SIG-M5 treated with dmso at 0.1 percent for 504 hours (cell line): Measurements from ENCODE around the gene ERICH2.
"Not testable (repeated sequence)": the region's sequence is repeated elsewhere in the genome, so short reads cannot be mapped to it uniquely, and the experiment has no call there.

ENCODE experiments used
- DNase-seq: peaks from one replicate; lab custom pipeline; 2025; ENCODE audit not compliant: unreplicated experiment; lab: John Stamatoyannopoulos, UW

ERICH2 gene, protein sequence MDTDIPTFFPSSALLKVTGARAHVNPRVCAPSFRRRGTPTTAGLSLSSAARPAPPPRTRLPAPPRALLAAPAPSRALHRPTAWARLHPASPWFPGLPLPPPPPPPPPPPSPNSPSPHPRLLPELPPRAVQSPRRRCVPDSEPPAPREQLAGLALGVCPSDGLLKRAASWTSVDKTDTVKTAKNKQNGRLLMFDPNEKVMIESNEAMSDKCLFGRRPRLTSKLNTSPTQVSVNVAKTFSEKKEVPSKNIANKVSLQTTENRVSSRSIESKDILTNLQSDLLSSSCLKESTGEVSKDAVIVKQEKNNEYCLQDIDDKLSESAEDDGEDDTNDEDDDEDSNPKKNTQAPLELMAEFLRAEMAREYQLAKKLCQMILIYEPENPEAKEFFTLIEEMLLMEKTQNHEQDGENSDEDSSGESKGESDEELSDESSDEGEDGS

DNA sequence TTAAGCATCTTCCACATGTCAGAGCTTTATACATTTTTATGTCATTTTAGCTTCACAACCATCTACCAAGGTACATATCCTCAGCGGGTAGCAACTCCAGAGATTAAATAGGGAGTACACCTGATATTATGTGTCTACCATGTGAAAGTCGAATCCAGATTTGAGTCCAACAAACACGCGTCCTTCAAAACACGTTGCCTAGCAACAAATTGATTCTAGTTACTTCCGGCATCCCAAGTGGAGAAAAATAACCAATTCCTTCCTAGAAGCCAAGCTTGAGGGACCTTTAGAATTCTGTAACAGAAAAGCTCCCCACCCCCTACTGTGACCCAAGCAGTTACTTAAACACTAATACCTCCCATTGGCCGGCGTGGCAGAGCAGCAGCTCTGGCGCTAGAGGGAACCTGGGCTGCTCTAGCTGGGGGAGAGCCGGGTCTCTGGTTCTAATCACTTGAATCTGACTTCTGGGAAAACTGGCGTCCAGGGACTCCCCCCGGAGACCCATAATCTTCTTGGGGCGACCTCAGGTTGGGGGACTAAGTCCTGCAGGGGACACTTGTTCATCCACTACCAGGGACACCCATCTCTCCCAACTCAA is at the start of gene ERICH2:
ERICH2 (plus strand) TSS at position 371 of the 598 bp plus-strand sequence. CDS start 304 bp downstream, outside the sequence.
- peak; percentile 73 for DNase-seq

DNA sequence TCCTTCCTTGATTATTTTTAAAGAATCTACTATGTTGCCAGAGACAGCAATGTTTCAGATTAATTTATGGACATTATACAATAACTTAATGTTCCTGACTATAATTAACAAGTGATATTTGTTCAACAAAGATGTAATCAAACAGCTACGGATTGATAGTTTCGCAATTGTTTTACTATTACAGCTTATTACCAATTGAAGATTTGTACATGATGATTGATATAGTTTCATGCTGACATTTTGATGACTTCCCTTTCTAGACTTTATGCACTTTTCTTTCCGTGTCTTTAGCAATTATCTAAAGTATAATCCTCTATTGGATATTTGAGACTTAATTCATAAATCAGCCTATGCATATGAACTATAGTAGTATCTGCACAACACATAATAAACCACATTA is 48.5 kb upstream of the ERICH2 start:
- DNase-seq = no peak

DNA sequence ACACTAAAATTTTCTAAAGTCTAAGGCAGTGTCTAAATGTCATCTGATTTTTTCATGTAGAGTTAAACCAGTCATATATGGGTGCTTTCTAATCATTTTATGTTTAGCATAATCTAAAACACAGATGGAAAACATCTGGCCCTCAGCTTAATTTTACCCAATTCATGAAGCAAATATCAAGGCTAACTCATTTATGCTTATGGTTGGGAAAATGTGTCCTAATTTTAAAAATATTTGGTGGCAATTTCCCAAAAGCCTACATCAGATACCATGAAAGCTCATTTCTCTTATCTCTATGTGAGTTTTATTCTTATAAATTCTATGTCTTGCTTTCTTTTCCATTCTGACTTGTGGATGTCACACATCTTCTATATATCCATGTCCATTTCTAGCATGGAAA is 47.9 kb upstream of the ERICH2 start:
- DNase-seq = no peak

DNA sequence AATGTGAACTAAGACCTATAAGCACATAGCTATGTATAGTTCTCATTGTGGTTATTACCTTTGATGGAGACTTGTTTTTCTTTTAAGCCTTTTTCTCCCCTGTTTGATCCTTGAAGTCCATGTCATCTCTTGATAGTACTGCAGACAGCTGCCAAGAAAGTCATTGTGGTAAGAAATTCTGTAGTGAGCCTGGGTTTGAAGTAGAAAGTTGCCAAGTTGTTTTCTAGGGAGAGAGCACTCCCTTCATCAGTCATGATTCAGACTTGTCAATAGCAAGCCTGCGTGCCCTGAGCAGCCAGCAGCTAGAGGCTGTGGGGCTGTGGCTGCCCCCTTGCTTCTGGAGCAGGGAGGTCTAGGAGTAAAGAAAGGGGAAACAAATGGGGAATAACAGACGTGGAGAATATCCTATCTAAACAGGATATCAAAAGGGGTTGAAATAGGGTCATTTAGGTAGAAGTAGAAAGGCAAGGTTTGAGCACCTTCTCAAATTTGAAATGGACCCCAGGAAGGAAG is 46.7 kb upstream of the ERICH2 start:
- DNase-seq = no peak

DNA sequence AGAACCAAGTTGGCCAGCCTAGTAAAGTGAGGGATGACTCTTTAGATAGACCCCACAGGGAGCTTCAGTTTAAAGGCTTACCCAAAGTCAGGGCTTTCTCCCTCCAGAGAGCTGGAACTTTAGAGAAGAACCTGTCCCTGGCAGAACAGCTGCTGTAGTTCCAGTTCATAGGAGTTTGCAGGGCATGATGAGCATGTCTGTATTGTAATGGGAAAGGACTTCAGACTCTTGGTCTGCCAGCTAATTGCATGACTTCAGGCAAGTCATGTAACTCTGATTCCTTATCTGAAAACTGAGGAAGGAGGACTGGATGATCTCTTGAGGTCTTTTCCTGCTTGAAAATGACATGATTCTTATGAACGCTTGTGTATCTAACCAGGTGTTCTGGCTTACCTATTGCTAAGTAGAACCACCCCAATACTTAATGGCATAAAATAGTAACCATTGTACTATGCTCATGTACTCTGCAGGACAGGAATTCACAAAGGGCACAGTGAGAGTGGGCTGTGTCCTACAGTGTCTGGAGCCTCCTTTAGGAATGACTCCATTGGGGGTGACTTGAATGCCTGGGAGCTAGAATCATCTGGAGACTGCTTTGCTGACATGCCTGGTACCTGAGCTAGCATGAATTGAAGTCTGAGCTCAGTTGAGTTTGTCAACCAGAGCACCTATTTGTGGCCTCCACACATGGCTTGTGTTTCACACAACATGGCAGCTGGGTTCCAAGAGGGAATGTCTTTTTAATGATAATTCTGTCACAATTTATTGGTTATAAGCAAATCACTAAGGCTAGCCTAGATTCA is 36.2 kb upstream of the ERICH2 start:
- no peak for DNase-seq

DNA sequence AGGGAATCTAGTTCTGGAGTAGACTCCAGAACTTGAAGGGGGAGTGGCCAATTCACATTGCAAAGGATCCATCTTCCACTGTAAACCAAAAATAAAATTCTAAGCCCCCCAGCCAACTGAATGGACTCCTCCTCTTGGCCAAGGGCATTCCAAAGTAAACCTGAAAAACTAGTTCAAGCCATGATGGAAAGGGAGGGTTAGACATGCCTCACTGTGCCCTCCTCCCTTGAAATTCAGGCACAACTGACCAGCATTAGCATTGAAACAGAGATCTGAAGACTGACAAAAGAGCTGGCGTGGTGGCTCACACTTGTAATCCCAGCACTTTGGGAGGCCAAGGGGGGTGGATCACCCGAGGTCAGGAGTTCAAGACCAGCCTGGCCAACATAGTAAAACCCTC is 35.6 kb upstream of the ERICH2 start:
- not testable (repeated sequence) for DNase-seq

DNA sequence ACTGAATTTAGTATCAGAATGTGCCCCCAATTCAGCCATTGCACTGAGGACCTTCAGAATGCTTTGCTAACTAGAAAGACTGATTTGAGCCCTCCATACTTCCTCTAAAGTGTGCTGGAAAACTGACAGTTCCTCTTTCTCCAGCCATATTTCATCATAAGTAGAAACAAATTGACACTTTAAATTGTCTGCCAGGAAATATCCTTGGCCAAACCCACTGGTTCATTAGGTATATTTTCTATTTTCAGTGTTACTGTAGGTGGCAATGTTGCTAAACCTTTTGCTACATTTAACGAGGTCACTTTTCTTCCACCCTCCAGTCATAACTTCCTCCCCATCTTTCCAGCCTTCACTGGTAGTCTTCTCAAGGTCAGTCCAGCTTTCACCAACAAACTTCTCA is 33.5 kb upstream of the ERICH2 start:
- peak; percentile 31 for DNase-seq

DNA sequence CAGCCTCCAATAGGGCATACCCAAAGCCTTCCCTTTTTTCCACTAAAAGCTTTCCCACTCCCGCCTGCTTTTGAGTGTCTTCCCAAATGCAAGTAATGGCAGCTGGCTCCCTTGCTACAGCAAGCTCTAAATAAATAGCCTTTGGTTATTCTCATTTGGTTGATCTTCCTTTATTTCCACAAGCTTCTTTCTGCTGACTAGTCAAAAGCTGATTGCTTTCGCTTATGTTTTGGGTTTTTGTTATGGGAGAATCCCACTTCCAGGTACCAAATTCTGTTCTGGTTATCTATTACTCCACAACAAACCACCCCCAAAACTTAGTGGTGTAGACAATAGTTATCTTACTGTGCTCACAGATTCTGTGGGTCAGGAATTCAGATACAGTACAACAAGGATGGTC is 32.8 kb upstream of the ERICH2 start:
- no peak for DNase-seq

DNA sequence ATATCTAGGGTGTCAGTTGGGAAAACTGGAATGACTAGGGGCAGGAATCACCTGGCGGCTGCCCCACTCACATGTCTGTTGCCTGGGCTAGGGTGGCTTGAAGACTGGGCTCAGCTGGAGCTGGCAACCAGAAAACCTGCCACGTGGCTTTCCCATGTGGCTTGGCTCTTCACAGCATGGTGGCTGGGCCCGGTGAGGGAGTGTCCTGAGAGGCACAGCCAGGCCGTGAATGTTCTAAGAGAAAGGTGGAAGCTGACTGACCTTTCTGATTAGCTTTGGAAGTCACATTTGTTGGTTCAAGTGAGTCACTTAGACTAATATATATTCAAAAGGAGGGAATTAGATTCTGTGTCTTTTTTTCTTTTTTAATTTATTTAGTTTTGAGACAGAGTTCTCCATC is 32.4 kb upstream of the ERICH2 start:
- no peak for DNase-seq

DNA sequence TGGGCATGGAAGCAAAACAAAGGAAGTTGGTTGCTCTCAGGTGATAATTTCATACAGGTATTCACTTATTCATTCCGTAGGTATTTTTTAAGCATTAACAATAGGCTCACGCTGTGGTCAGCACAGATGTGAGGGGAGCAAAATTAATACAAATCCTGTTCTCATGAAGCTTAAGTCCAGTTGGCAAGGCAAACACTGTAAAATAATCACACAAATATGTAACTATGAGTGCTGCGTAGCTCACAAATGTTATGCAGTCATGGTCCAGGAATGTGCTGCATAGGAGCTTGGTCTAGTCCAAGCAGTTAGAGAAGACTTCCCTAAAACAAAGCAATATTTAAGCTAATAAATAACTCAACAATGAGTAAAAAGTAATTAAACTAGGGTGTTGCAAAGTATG is 31.1 kb upstream of the ERICH2 start:
- peak; percentile 13 for DNase-seq

DNA sequence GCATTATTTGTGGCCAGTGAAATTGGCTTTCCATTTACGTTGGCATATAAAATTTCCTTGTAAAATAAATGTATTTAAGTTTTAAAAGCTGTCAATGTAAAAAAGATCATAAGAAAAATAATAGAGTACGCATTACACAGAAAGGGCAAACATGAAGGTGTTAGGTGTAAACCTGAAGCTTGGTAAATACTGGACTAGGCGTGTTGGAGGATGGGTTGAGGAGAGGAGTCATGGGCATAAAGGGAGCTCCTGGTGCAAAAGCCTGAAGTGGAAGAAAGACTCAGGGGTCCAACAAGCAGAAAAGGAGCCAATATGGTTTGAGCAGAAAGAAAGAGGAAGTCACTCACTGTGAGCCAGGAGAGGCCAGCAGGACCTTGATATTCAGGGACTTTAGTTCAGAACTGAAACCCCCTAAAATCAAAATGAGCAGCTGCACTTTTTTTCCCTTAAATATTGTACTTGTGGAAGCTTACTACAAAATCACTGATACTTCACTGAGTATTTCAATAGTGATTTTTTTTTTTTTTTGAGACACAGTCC is 30.6 kb upstream of the ERICH2 start:
- DNase-seq = no peak

DNA sequence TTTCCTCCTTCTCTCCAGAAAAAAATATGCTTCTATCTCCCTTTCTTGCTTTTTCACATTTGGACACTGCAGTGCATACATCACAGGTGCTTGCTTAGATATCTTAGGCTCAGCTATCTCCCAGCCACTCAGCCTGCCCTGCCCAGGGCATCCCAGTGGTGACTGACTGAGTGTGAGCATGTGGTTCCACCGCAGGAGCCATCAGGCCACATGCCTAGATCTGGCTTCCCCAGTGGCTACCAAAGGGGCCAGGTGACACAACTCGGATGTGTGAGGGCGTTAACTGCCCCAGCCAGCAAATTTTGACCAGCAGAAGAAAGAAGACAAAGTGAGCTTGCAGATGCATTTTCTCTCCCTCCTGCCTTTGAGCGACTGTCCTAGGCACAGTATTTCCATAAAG is 29.5 kb upstream of the ERICH2 start:
- DNase-seq = no peak

DNA sequence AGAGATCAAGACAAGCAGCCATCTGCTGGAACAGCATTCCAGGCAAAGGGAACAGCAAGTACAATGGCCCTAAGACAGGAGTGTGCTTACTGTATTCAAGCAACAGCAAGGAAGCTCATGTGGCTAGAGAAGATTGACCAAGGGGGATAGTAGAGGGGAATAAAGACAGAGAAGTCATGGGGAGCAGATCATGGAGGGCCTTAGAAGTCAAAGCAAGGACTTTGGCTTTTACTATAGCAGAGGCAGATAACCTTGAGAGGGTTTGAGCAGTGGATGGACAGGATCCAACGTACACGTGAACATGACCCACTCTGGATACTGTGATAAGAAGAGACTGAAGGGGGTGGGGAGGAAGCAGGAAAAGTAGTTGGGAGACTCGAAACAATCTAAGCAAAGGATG is 28.2 kb upstream of the ERICH2 start:
- DNase-seq = no peak

DNA sequence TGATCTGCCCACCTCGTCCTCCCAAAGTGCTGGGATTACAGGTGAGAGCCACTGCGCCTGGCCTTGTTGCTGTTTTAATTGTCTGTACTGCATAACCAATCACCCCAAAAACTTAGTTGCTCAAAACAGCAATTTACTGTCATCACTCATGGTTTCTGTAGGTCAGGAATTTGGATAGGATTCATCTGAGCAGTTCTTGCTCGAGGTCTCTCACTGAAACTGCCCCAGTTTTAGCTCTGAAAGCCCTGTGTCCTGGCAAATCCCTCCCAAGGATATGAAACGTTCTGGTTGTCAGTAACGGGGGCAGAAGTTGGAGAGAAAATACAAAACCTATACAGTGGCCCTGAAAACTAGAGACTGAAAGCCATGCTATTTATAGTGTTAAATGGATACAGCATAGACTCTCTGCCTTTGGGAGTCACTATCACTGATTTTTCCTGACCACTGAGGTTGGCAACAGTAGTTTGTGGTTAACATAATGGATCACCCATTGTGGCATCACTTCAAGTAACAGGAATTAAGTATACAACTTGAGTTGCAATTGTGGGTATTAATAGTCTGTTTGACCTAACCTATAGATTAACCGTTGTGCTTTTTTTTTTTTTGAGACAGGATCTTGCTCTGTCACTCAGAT is 27.2 kb upstream of the ERICH2 start:
- DNase-seq = no peak

DNA sequence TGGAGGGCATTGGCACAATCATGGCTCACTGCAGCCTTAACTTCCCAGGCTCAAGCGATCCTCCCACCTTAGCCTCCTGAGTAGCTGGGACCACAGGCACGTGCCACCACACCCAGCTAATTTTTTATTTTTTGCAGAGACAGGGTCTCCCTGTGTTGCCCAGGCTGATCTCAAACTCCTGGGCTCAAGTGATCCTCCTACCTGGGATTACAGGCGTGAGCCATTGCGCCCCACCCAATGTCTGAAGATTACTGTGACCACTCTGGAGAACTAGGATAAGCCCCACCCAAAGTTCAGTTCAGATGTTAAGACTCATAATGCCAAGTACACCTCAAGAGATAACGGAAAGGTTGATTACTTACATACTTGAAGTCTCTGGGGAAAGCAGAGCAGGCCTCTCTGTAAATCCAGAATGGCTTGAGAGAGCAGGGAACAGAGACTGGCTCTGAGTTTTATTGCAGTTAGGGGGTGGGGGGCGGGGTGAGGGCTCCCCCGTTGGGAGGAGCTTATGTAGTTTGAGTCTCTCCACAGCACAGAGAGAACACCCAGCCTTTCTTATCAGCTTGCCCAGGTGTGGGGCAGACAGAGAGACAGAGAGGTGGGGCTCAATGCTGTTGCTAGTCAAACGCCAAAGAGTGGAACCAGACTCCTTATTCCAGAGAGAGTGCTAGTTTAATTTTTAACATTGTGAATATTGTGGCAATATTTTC is 26.5 kb upstream of the ERICH2 start:
- no peak for DNase-seq

DNA sequence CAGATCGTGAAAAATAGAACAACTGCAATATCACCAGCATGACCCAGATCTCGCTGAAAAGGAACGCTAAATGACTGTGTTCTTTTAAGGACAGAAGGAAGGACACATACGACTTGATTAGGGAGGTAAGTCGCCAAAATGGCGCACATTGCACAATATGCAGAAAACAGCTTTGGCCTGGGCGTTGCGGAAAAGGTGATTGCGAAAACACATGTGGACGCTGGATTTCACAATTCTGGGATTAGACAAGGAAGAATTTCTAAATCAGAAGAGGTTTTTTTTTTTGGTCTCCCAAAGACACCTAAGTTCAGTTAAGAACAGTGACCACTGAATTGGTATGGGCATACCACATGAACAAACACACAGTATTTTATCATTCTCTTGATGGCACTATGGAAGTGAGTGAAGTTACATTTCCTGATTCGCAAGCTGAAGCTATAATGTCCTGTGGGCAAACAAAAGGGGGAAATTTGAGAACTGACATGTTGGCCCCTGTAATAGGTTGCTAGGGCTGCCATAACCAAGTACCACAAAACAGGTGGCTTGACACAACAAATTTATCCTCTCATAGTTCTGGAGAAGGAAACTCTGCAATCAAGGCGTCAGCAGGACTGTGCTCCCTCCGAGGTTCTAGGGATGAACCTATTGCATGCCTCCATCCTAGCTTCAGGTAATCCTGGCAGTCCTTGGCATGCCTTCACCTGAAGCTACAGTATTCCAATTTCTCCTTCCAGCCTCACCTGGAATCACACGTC is 25.8 kb upstream of the ERICH2 start:
- no peak for DNase-seq

DNA sequence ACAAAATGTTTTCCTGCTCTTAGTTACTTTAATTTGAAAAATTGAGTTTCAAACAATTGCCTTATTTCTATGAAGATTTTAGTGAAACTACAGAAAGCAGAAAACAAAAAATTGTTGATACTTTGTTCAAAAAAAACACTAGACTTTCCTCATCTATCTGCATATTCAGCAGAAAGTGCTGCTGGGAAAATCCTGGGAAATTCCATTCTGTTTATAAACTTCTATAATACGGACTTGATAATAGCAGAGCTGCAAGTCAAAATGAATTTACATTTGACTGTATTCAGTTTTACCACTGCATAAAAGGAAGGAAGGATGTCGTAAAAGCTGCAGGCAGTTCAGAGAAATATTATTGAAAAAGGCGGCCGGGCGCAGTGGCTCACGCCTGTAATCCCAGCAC is 24.9 kb upstream of the ERICH2 start:
- DNase-seq = no peak

DNA sequence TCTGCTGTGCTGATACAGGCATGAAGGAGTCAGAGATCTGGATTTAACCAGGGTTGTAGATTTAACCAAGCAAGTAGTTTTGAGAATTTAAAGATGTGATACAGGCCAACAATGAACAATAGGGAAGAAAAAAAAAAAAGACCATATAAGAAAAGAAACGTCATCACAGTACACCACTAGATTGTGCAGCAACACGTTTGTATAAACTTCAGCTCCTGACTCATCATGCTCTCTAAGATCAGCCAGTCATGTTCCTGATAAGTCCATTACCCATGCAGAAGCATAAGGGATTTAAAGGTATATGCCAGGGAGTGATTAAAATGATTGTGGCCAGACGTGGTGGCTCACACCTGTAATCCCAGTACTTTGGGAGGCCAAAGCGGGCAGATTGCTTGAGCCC is 22.3 kb upstream of the ERICH2 start:
- DNase-seq = no peak

DNA sequence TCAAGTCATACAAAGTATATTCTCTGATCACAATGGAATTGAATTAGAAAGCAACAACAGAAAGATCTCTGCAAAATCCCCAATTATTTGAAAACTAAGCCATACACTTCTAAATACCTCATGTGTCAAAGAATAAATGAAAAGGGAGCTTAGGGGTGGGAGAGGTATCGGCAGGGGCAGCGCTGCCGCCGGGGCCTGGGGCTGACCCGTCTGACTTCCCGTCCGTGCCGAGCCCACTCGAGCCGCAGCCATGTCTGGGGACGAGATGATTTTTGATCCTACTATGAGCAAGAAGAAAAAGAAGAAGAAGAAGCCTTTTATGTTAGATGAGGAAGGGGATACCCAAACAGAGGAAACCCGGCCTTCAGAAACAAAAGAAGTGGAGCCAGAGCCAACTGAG is 18.6 kb upstream of the ERICH2 start:
- DNase-seq = not testable (repeated sequence)

DNA sequence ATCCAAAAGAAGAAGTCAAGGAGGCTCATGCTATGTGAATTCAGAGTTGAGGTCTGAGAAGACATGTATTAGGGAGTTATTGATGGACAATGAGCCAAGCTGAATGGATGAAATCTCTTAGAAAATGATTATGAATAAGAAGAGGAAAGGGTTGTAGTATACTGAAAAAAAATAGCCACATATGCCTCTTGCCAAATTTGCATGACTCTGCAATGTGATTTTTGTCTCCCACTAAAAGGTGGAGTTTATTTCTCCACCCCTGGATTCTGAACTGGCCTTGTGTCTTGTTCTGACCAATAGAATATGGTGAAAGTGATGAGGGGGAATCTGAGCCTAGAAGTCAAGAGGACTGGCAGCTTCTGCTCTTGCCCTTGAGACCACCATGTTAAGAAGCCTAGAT is 8.6 kb upstream of the ERICH2 start:
- no peak for DNase-seq
